ENCODE data around the gene SELENOS.

SELENOS gene

DNA sequence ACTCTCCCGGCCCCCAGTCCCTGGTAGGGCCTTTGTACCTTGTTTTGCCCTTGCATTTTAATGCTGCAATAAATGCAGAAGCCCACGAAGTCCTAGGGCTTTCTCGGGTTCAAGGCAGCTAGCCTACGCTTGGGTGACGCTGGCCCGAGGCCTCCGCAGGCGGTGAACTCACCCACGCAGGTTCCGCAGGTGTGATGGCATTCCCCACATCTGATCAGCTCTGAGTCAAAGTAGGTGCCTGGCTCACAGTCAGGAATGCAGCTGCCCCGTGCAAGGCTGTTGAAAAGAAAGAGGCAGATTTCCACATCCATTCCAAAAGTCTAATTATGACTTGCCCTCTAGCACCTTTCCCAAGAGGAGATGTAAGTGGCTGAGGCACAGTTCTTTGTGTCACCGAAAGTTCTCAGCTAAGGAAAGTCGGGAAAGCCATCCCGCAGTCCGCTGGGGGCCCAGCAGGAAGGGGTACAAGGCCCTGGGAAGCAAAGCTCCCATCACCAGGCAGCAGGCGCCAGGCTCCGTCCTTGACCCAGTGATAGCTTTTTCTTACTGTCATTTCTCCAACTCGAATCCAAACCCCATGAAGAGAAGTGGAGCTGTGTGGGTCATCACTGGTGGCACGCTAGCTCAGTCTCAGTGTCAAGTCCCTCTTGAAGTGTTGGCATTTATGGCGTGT, 41.0 kb upstream of the SELENOS start:
- H3K27me3 ChIP-seq (replicated peaks; ENCODE audit: control insufficient read depth, insufficient read depth, low read length) = peaks cover 2% of the 10 kb centered on the region
- H3K36me3 ChIP-seq (ENCODE audit: control insufficient read depth, insufficient read depth, low read length) = no peaks in the 10 kb centered on the region
- no peak for DNase-seq (ENCODE audit: extremely low read depth, insufficient read length)
- no peak overlapping the region for H3K4me3 ChIP-seq (replicated peaks; ENCODE audit: low read depth, low read length)
- TF ChIP-seq, protein P1, sequence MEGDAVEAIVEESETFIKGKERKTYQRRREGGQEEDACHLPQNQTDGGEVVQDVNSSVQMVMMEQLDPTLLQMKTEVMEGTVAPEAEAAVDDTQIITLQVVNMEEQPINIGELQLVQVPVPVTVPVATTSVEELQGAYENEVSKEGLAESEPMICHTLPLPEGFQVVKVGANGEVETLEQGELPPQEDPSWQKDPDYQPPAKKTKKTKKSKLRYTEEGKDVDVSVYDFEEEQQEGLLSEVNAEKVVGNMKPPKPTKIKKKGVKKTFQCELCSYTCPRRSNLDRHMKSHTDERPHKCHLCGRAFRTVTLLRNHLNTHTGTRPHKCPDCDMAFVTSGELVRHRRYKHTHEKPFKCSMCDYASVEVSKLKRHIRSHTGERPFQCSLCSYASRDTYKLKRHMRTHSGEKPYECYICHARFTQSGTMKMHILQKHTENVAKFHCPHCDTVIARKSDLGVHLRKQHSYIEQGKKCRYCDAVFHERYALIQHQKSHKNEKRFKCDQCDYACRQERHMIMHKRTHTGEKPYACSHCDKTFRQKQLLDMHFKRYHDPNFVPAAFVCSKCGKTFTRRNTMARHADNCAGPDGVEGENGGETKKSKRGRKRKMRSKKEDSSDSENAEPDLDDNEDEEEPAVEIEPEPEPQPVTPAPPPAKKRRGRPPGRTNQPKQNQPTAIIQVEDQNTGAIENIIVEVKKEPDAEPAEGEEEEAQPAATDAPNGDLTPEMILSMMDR (IDR thresholded peaks at IDR 0.05; ENCODE audit: insufficient read depth, low read length, poor library complexity, severe bottlenecking) = no peak

- TF ChIP-seq, protein P1 (IDR thresholded peaks at IDR 0.05; ENCODE audit: insufficient read depth, low read length, poor library complexity, severe bottlenecking) = no peak
- Histone ChIP-seq H3K4me3 (replicated peaks; ENCODE audit: low read depth, low read length) (no peak overlapping the region), H3K27me3 (replicated peaks; ENCODE audit: control insufficient read depth, insufficient read depth, low read length) (peaks cover 2% of the 10 kb centered on the region), H3K36me3 (ENCODE audit: control insufficient read depth, insufficient read depth, low read length) (no peaks in the 10 kb centered on the region)
- DNase-seq (ENCODE audit: extremely low read depth, insufficient read length) = no peak
These were observed 40.1 kb upstream of the SELENOS start for GRCh38 chr15:101317336-101317872.

DNA sequence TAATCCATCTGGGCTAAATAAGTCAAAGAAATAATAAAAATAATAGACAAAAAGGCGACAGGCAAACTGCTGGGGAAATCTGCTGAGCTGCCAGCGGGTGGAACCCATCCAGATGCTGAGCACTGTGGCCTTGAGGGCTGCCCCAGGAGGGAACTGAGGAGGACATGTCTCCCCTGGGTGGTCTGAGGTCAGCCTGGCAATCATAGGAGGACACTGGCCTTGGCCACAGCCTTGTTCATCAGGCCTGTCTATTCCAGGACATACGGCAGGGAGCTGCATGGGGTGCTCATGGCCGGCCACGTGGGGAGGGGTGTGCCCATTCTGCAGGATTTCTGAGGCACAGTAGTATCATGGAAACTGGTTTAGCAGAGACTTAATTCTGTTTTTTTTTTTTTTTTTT, 39.2 kb upstream of the SELENOS start:
- peaks cover 2% of the 10 kb centered on the region for H3K27me3 ChIP-seq (replicated peaks; ENCODE audit: control insufficient read depth, insufficient read depth, low read length)
- no peak overlapping the region for H3K4me3 ChIP-seq (replicated peaks; ENCODE audit: low read depth, low read length)
- no peaks in the 10 kb centered on the region for H3K36me3 ChIP-seq (ENCODE audit: control insufficient read depth, insufficient read depth, low read length)
- TF ChIP-seq, protein P1 (IDR thresholded peaks at IDR 0.05; ENCODE audit: insufficient read depth, low read length, poor library complexity, severe bottlenecking) = no peak
- DNase-seq (ENCODE audit: extremely low read depth, insufficient read length) = no peak

DNA sequence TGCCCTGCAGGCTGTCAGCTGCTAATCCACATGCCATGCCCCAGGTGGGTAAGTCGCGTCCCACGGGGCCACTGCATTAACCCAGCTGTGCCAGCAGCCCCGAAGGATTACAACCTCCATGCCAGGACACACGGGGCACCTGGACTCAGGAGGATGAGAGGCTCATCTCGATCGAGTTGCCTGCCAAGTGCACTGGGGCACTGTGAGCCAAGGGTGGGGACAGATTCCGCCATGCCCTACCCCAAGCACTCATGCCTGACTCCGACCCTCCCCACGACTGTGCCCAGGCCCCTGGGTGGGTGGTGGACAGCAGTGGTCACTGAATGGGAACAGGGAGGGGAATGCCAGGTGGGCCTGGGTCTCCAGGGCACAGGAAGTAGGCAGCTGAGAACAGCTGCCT, 38.5 kb upstream of the SELENOS start:
- TF ChIP-seq, protein P1 (IDR thresholded peaks at IDR 0.05; ENCODE audit: insufficient read depth, low read length, poor library complexity, severe bottlenecking) = no peak
- H3K4me3 ChIP-seq (replicated peaks; ENCODE audit: low read depth, low read length) = no peak overlapping the region
- no peaks in the 10 kb centered on the region for H3K36me3 ChIP-seq (ENCODE audit: control insufficient read depth, insufficient read depth, low read length)
- peaks cover under 1% of the 10 kb centered on the region for H3K27me3 ChIP-seq (replicated peaks; ENCODE audit: control insufficient read depth, insufficient read depth, low read length)
- no peak for DNase-seq (ENCODE audit: extremely low read depth, insufficient read length)

- H3K36me3 ChIP-seq (ENCODE audit: control insufficient read depth, insufficient read depth, low read length) = no peaks in the 10 kb centered on the region
- DNase-seq (ENCODE audit: extremely low read depth, insufficient read length) = no peak
- no peaks in the 10 kb centered on the region; the same call in none of the 2 replicates for H3K27me3 ChIP-seq (replicated peaks; ENCODE audit: control insufficient read depth, insufficient read depth, low read length)
- no peak overlapping the region for H3K4me3 ChIP-seq (replicated peaks; ENCODE audit: low read depth, low read length)
- TF ChIP-seq, protein P1 (IDR thresholded peaks at IDR 0.05; ENCODE audit: insufficient read depth, low read length, poor library complexity, severe bottlenecking) = no peak
These were observed 37.2 kb upstream of the SELENOS start for GRCh38 chr15:101314336-101315125.

Data from GM06990 (cell line).